K562 (cell line): ENCODE data around the gene FRMD3. TPM values are rescaled to one million over a fixed set of nuclear protein-coding genes. Genes with fewer than 3 reads are reported as not detected.

ENCODE experiments used
- CC2D1A ChIP-seq: fragments of 450-650 bp; IDR thresholded peaks from 2 replicates; pipeline ENCODE4 v1.6.1; 2017; ENCODE audit warnings: mild to moderate bottlenecking
- MCM2 ChIP-seq: fragments of 450-650 bp; IDR thresholded peaks from 2 replicates; pipeline ENCODE4 v1.6.1; 2017; ENCODE audit warnings: low read depth, mild to moderate bottlenecking
- NCOA1 ChIP-seq: fragments of 450-650 bp; IDR thresholded peaks from 2 replicates; pipeline ENCODE4 v1.6.1; 2016; ENCODE audit warnings: low read depth
- SIRT6 ChIP-seq: IDR thresholded peaks from one replicate; pipeline ENCODE4 v1.6.1; 2012; ENCODE audit warnings: low read depth, mild to moderate bottlenecking, control low read depth, inconsistent platforms, low read length, moderate library complexity
- TEAD1 ChIP-seq, 2 experiments: fragments of 450-650 bp in 1 of 2; sonication (generic) in 1 of 2; formaldehyde crosslinking; IDR thresholded peaks; 2 replicates each; pipeline versions ENCODE4 v1.4.0 to v1.8.0; 2020 to 2022; ENCODE audit warnings: mild to moderate bottlenecking in 2 of 2, missing genetic modification reagents in 1 of 2
- polyA plus RNA-seq, 8 experiments: library from polyadenylated mRNA; depleted of rRNA in 4 of 8; stranded (reverse) in 5 of 8; unstranded in 3 of 8; fragments of >200 nt; fragmentation: Nextera tagmentation in 2 of 8; fragmentation: Illumina TruSeq in 1 of 8; extraction: Ambion mirVana in 2 of 8; extraction: Trizol in 1 of 8; gene quantifications; 2 replicates each; pipeline versions ENCODE4 v1.2.1 to v1.2.3, GENCODE V29; 2011 to 2014; ENCODE audit warnings: inconsistent platforms in 1 of 8, missing spikeins in 1 of 8
- total RNA-seq, 7 experiments: library from RNA; depleted of rRNA in 6 of 7; stranded (reverse); fragments of >200 nt in 6 of 7; fragmentation: Illumina TruSeq in 2 of 7; extraction: Trizol in 2 of 7; gene quantifications; 2 replicates each; pipeline versions ENCODE4 v1.2.1 to v1.2.3, GENCODE V29; 2011 to 2021; ENCODE audit warnings: low replicate concordance in 1 of 7
- TF ChIP-seq, protein P1 (sequence below), 2 experiments: fragments of 450-650 bp in 1 of 2; sonication (generic) in 1 of 2; formaldehyde crosslinking in 1 of 2; IDR thresholded peaks; 2 replicates each; pipeline versions ENCODE4 v1.7.1 to v1.9.0; 2016 to 2022; ENCODE audit warnings: inconsistent platforms in 1 of 2, mild to moderate bottlenecking in 1 of 2, missing genetic modification reagents in 1 of 2
- TF ChIP-seq, protein P2 (sequence below): IDR thresholded peaks from 3 replicates; pipeline ENCODE4 v1.6.1; 2011; ENCODE audit warnings: borderline replicate concordance, mild to moderate bottlenecking; ENCODE audit not compliant: insufficient read length, insufficient read depth

FRMD3 gene
- total and polyA plus RNA-seq, 9 of the 15 experiments (the other 6 are each of a cell fraction or from before 2014, with no cell fraction given), result 0.09 to 0.51 (median 0.21) TPM

DNA sequence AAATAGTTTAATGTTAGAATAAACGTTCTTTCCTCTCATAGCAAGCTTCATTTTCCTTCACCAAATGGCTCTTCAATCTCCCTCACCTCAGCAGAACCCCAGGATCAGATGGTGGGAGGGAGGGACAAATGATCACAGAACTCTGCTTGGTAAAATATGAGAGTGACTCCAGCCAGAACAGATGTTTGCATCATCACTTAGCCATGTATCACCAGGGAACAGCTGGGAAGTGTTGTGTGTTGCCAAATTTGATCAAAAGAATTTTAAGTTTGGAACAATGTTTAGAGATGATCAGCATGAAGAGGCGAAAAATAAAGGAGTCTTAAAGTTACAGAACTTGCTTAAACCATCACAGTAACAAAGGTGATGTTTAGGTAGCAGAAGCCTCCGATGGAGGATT, 115.7 kb downstream of the FRMD3 start (continued):
- TF ChIP-seq, protein P1, sequence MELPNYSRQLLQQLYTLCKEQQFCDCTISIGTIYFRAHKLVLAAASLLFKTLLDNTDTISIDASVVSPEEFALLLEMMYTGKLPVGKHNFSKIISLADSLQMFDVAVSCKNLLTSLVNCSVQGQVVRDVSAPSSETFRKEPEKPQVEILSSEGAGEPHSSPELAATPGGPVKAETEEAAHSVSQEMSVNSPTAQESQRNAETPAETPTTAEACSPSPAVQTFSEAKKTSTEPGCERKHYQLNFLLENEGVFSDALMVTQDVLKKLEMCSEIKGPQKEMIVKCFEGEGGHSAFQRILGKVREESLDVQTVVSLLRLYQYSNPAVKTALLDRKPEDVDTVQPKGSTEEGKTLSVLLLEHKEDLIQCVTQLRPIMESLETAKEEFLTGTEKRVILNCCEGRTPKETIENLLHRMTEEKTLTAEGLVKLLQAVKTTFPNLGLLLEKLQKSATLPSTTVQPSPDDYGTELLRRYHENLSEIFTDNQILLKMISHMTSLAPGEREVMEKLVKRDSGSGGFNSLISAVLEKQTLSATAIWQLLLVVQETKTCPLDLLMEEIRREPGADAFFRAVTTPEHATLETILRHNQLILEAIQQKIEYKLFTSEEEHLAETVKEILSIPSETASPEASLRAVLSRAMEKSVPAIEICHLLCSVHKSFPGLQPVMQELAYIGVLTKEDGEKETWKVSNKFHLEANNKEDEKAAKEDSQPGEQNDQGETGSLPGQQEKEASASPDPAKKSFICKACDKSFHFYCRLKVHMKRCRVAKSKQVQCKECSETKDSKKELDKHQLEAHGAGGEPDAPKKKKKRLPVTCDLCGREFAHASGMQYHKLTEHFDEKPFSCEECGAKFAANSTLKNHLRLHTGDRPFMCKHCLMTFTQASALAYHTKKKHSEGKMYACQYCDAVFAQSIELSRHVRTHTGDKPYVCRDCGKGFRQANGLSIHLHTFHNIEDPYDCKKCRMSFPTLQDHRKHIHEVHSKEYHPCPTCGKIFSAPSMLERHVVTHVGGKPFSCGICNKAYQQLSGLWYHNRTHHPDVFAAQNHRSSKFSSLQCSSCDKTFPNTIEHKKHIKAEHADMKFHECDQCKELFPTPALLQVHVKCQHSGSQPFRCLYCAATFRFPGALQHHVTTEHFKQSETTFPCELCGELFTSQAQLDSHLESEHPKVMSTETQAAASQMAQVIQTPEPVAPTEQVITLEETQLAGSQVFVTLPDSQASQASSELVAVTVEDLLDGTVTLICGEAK (IDR thresholded peaks at IDR 0.05), result no peak
- TF ChIP-seq, protein P1 (CRISPR knock-in tag; IDR thresholded peaks at IDR 0.05), result no peak
- TF ChIP-seq, protein P2, sequence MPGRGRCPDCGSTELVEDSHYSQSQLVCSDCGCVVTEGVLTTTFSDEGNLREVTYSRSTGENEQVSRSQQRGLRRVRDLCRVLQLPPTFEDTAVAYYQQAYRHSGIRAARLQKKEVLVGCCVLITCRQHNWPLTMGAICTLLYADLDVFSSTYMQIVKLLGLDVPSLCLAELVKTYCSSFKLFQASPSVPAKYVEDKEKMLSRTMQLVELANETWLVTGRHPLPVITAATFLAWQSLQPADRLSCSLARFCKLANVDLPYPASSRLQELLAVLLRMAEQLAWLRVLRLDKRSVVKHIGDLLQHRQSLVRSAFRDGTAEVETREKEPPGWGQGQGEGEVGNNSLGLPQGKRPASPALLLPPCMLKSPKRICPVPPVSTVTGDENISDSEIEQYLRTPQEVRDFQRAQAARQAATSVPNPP, result no peak
- TF ChIP-seq TEAD1 (CRISPR knock-in tag; IDR thresholded peaks at IDR 0.05) (no peak), CC2D1A (no peak), MCM2 (no peak), SIRT6 (no peak), NCOA1 (no peak)
